OCI-LY3 (cell line): ENCODE results near the gene NACC1.

Source experiments
- EZH2phosphoT487 ChIP-seq: fragments of 200-600 bp; shearing (Covaris generic); IDR thresholded peaks from 2 replicates; pipeline ENCODE4 v1.6.1; 2018; ENCODE audit warnings: antibody characterized with exemption, mixed run types, low read depth
- TF ChIP-seq, protein P1 (sequence below): fragments of 200-600, 300-600 bp; sonication (generic); IDR thresholded peaks from 2 replicates; pipeline ENCODE4 v1.5.1; 2014; ENCODE audit warnings: antibody characterized with exemption, low read length, low read depth

- no peak for TF ChIP-seq EZH2phosphoT487
- TF ChIP-seq, protein P1, sequence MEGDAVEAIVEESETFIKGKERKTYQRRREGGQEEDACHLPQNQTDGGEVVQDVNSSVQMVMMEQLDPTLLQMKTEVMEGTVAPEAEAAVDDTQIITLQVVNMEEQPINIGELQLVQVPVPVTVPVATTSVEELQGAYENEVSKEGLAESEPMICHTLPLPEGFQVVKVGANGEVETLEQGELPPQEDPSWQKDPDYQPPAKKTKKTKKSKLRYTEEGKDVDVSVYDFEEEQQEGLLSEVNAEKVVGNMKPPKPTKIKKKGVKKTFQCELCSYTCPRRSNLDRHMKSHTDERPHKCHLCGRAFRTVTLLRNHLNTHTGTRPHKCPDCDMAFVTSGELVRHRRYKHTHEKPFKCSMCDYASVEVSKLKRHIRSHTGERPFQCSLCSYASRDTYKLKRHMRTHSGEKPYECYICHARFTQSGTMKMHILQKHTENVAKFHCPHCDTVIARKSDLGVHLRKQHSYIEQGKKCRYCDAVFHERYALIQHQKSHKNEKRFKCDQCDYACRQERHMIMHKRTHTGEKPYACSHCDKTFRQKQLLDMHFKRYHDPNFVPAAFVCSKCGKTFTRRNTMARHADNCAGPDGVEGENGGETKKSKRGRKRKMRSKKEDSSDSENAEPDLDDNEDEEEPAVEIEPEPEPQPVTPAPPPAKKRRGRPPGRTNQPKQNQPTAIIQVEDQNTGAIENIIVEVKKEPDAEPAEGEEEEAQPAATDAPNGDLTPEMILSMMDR = no peak
Measured at GRCh38 chr19:13187419-13187818, 69.4 kb downstream of the NACC1 start.
